Measurements from ENCODE around the gene ROCK2. TPM values are rescaled to one million over a fixed set of nuclear protein-coding genes. Genes with fewer than 3 reads are reported as not detected.

ROCK2 gene
- total and polyA plus RNA-seq, 2 donors (not counting 1 experiment from before 2014, with no cell fraction given) = 2.3 to 30.2 TPM

- no peak for DNase-seq
- Histone ChIP-seq H3K79me2 (ENCODE audit: control insufficient read depth, insufficient read depth, low read length) (no peaks in the 10 kb centered on the region), H4K20me1 (ENCODE audit: control insufficient read depth, insufficient read depth, low read length, poor library complexity, severe bottlenecking) (no peaks in the 10 kb centered on the region)
Measured at GRCh38 chr2:11257964-11258363, 86.5 kb downstream of the ROCK2 start.

DNA sequence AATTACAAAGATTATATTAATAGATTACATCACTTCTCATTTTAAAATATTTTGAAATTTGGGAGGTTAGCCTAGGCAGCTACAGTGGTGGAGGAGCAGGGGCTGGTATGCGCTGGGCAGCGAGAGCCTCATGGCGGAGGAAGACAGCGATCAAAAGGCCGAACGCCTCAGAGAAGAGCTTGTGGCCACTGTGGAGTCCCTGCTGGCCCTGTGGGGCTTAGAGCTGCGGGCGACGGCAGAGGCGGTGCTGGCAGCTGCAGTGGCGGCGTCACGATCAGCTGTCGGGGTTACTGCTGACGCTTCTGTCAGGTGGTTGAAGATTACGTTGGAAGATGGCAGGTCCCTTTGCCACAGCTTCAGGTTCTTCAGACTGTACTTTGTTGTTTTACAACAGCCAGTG is 87.4 kb downstream of the ROCK2 start:
- H3K27ac ChIP-seq (ENCODE audit: low read length in 2 of 2) = no peak overlapping the region
- Mint-ChIP-seq H3K4me3 (no peak overlapping the region), H3K4me1 (no peaks in the 10 kb centered on the region), H3K27ac (no peak overlapping the region), H3K27me3 (no peaks in the 10 kb centered on the region), H3K9me3 (ENCODE audit: insufficient read depth) (no peaks in the 10 kb centered on the region)
- H3K27me3 ChIP-seq (replicated peaks in 1 of 4; ENCODE audit: control extremely low read depth in 1 of 4, control insufficient read depth in 3 of 4, insufficient read depth in 4 of 4, low read length in 3 of 4) = no peaks in the 10 kb centered on the region
- no peaks in the 10 kb centered on the region for H3K4me1 ChIP-seq (ENCODE audit: control insufficient read depth in 2 of 2, insufficient read depth in 2 of 2, low read length in 2 of 2)
- TF ChIP-seq CTCF (IDR thresholded peaks at IDR 0.05) = no peak
- no peak for TF ChIP-seq EZH2 (IDR thresholded peaks at IDR 0.05; ENCODE audit: borderline replicate concordance, insufficient read depth, low read depth, low read length, poor library complexity, severe bottlenecking)
- no peak for DNase-seq
- peaks cover 2% of the 10 kb centered on the region for H3K79me2 ChIP-seq (ENCODE audit: control insufficient read depth, insufficient read depth, low read length)
- H4K20me1 ChIP-seq (ENCODE audit: control insufficient read depth, insufficient read depth, low read length, poor library complexity, severe bottlenecking) = no peaks in the 10 kb centered on the region
- H3K4me3 ChIP-seq (ENCODE audit: control extremely low read depth in 1 of 5, extremely low read depth in 1 of 5, insufficient read depth in 1 of 5, low read depth in 2 of 5, low read length in 4 of 5) = no peak overlapping the region
- CTCF ChIA-PET = no interaction called here
- H2AFZ ChIP-seq (ENCODE audit: insufficient read depth, low read depth, low read length, poor library complexity, severe bottlenecking) = no peak overlapping the region
- H3K9ac ChIP-seq (ENCODE audit: low read length) = no peak overlapping the region
- intact Hi-C loops (cut with micrococcal nuclease) = no loop called here
- H3K4me2 ChIP-seq (replicated peaks; ENCODE audit: low read depth, low read length, poor library complexity, severe bottlenecking) = no peak overlapping the region
- POLR2A ChIA-PET = no interaction called here
- ATAC-seq (ENCODE audit: low read depth) = no peak
- H3K36me3 ChIP-seq (replicated peaks in 1 of 2; ENCODE audit: control extremely low read depth in 1 of 2, control insufficient read depth in 1 of 2, extremely low read depth in 1 of 2, insufficient read depth in 2 of 2, low read length in 1 of 2) = no peaks in the 10 kb centered on the region
- WGBS (ENCODE audit: insufficient coverage) = 99% methylated on average over 12 of the region's 16 CpGs
- no peaks in the 10 kb centered on the region for H3K9me3 ChIP-seq (ENCODE audit: control extremely low read depth in 1 of 3, control insufficient read depth in 2 of 3, insufficient read depth in 1 of 3, low read length in 2 of 3)

More at GRCh38 chr2:11257964-11258363, 86.5 kb downstream of the ROCK2 start:
- ChIA-PET POLR2A (no interaction called here), CTCF (no interaction called here)
- intact Hi-C loops (cut with micrococcal nuclease) = no loop called here
- Mint-ChIP-seq H3K4me3 (no peak overlapping the region), H3K9me3 (ENCODE audit: insufficient read depth) (no peaks in the 10 kb centered on the region), H3K27ac (no peak overlapping the region), H3K27me3 (no peaks in the 10 kb centered on the region), H3K4me1 (no peaks in the 10 kb centered on the region)
- Histone ChIP-seq H3K9ac (ENCODE audit: low read length) (no peak overlapping the region), H3K4me2 (replicated peaks; ENCODE audit: low read depth, low read length, poor library complexity, severe bottlenecking) (no peak overlapping the region), H3K27me3 (replicated peaks in 1 of 4; ENCODE audit: control extremely low read depth in 1 of 4, control insufficient read depth in 3 of 4, insufficient read depth in 4 of 4, low read length in 3 of 4) (no peaks in the 10 kb centered on the region), H3K4me3 (ENCODE audit: control extremely low read depth in 1 of 5, extremely low read depth in 1 of 5, insufficient read depth in 1 of 5, low read depth in 2 of 5, low read length in 4 of 5) (no peak overlapping the region), H3K4me1 (ENCODE audit: control insufficient read depth in 2 of 2, insufficient read depth in 2 of 2, low read length in 2 of 2) (no peaks in the 10 kb centered on the region), H3K9me3 (ENCODE audit: control extremely low read depth in 1 of 3, control insufficient read depth in 2 of 3, insufficient read depth in 1 of 3, low read length in 2 of 3) (no peaks in the 10 kb centered on the region), H3K27ac (ENCODE audit: low read length in 2 of 2) (no peak overlapping the region), H3K36me3 (replicated peaks in 1 of 2; ENCODE audit: control extremely low read depth in 1 of 2, control insufficient read depth in 1 of 2, extremely low read depth in 1 of 2, insufficient read depth in 2 of 2, low read length in 1 of 2) (no peaks in the 10 kb centered on the region), H2AFZ (ENCODE audit: insufficient read depth, low read depth, low read length, poor library complexity, severe bottlenecking) (no peak overlapping the region)
- ATAC-seq (ENCODE audit: low read depth) = no peak
- WGBS (ENCODE audit: insufficient coverage) = 100% methylated on average over 1 of the region's 3 CpGs
- TF ChIP-seq EZH2 (IDR thresholded peaks at IDR 0.05; ENCODE audit: borderline replicate concordance, insufficient read depth, low read depth, low read length, poor library complexity, severe bottlenecking) (no peak), CTCF (IDR thresholded peaks at IDR 0.05) (no peak)
